ENCODE measurements around the gene FBXL2.

The FBXL2 gene
- 0 to 0.90 (median 0) reads per million in 9 experiments for total RNA-seq

- H3K27ac Mint-ChIP-seq, result no peak within 1 kb of the TSS
- no peaks in the 10 kb centered on the region for H3K36me3 Mint-ChIP-seq (ENCODE audit: insufficient read depth)
- H3K4me1 Mint-ChIP-seq (ENCODE audit: low read depth in 2 of 2), result peaks cover 3 to 10% of the 10 kb centered on the region in 2 donors
- peaks cover 44% of the 10 kb centered on the region in 2 donors for H3K27me3 Mint-ChIP-seq
- DNase-seq (no peak), ATAC-seq (replicated peaks) (no peak)
- H3K4me3 Mint-ChIP-seq, result peak within 1 kb of the TSS; percentile 64 to 72
- H3K9me3 Mint-ChIP-seq, result no peaks in the 10 kb centered on the region
These were observed at the start of gene FBXL2 for GRCh38 chr3:33277193-33277882. Gene FBXL2 (plus strand): TSS chr3:33277442. CDS start chr3:33277513, 71 bp downstream.

- Mint-ChIP-seq H3K9me3 (no peaks in the 10 kb centered on the region), H3K4me1 (ENCODE audit: low read depth in 2 of 2) (no peaks in the 10 kb centered on the region), H3K36me3 (ENCODE audit: insufficient read depth) (no peaks in the 10 kb centered on the region), H3K27me3 (peaks cover 43 to 44% of the 10 kb centered on the region in 2 donors), H3K4me3 (no peak overlapping the region), H3K27ac (no peak overlapping the region)
- ATAC-seq (replicated peaks) (no peak), DNase-seq (no peak)
These were observed 48.2 kb upstream of the FBXL2 start for GRCh38 chr3:33229066-33229465.

- ATAC-seq (replicated peaks) (no peak), DNase-seq (no peak)
- H3K9me3 Mint-ChIP-seq, result no peaks in the 10 kb centered on the region
- no peak overlapping the region for H3K27ac Mint-ChIP-seq
- no peaks in the 10 kb centered on the region for H3K36me3 Mint-ChIP-seq (ENCODE audit: insufficient read depth)
- H3K27me3 Mint-ChIP-seq, result peaks cover 39 to 40% of the 10 kb centered on the region in 2 donors
- no peak overlapping the region for H3K4me3 Mint-ChIP-seq
- no peaks in the 10 kb centered on the region for H3K4me1 Mint-ChIP-seq (ENCODE audit: low read depth in 2 of 2)
These were observed 47.3 kb upstream of the FBXL2 start for GRCh38 chr3:33229947-33230346.

GRCh38 chr3:33231756-33232465, 45.3 kb upstream of the FBXL2 start:
- Mint-ChIP-seq H3K27ac (no peak overlapping the region), H3K4me3 (no peak overlapping the region), H3K9me3 (no peaks in the 10 kb centered on the region), H3K36me3 (ENCODE audit: insufficient read depth) (no peaks in the 10 kb centered on the region), H3K27me3 (peaks cover 54 to 56% of the 10 kb centered on the region in 2 donors), H3K4me1 (ENCODE audit: low read depth in 2 of 2) (no peaks in the 10 kb centered on the region)
- no peak for DNase-seq
- ATAC-seq (replicated peaks), result no peak

- Mint-ChIP-seq H3K27me3 (peaks cover 54 to 71% of the 10 kb centered on the region in 2 donors), H3K27ac (no peak overlapping the region), H3K36me3 (ENCODE audit: insufficient read depth) (no peaks in the 10 kb centered on the region), H3K4me3 (no peak overlapping the region), H3K9me3 (no peaks in the 10 kb centered on the region), H3K4me1 (ENCODE audit: low read depth in 2 of 2) (no peaks in the 10 kb centered on the region)
- DNase-seq (no peak), ATAC-seq (replicated peaks) (no peak)
These were observed 43.4 kb upstream of the FBXL2 start for GRCh38 chr3:33233884-33234283.

- Mint-ChIP-seq H3K4me3 (no peak overlapping the region), H3K27ac (no peak overlapping the region), H3K27me3 (peaks cover 60 to 64% of the 10 kb centered on the region in 2 donors), H3K4me1 (ENCODE audit: low read depth in 2 of 2) (no peaks in the 10 kb centered on the region), H3K9me3 (no peaks in the 10 kb centered on the region), H3K36me3 (ENCODE audit: insufficient read depth) (no peaks in the 10 kb centered on the region)
- ATAC-seq (replicated peaks) (no peak), DNase-seq (no peak)
These were observed 41.2 kb upstream of the FBXL2 start for GRCh38 chr3:33236005-33236404.

- peaks cover 58 to 61% of the 10 kb centered on the region in 2 donors for H3K27me3 Mint-ChIP-seq
- no peaks in the 10 kb centered on the region for H3K9me3 Mint-ChIP-seq
- DNase-seq (no peak), ATAC-seq (replicated peaks) (no peak)
- peak overlapping the region in 1 of 2 donors; percentile 21 for H3K27ac Mint-ChIP-seq
- H3K4me1 Mint-ChIP-seq (ENCODE audit: low read depth in 2 of 2), result no peaks in the 10 kb centered on the region
- no peaks in the 10 kb centered on the region for H3K36me3 Mint-ChIP-seq (ENCODE audit: insufficient read depth)
- no peak overlapping the region for H3K4me3 Mint-ChIP-seq
These were observed 39.8 kb upstream of the FBXL2 start for GRCh38 chr3:33237439-33237838.

- Mint-ChIP-seq H3K27me3 (peaks cover 47 to 49% of the 10 kb centered on the region in 2 donors), H3K27ac (no peak overlapping the region), H3K4me1 (ENCODE audit: low read depth in 2 of 2) (no peaks in the 10 kb centered on the region), H3K36me3 (ENCODE audit: insufficient read depth) (no peaks in the 10 kb centered on the region), H3K4me3 (no peak overlapping the region), H3K9me3 (no peaks in the 10 kb centered on the region)
- DNase-seq, result no peak
- ATAC-seq (replicated peaks), result no peak
These were observed 38.3 kb upstream of the FBXL2 start for GRCh38 chr3:33238923-33239322.

GRCh38 chr3:33240261-33240660, 37.0 kb upstream of the FBXL2 start:
- Mint-ChIP-seq H3K36me3 (ENCODE audit: insufficient read depth) (no peaks in the 10 kb centered on the region), H3K9me3 (no peaks in the 10 kb centered on the region)

GRCh38 chr3:33246786-33247185, 30.5 kb upstream of the FBXL2 start:
- DNase-seq, result no peak
- no peak overlapping the region for H3K27ac Mint-ChIP-seq
- no peaks in the 10 kb centered on the region for H3K36me3 Mint-ChIP-seq (ENCODE audit: insufficient read depth)
- ATAC-seq (replicated peaks), result no peak
- H3K4me1 Mint-ChIP-seq (ENCODE audit: low read depth in 2 of 2), result no peaks in the 10 kb centered on the region
- no peak overlapping the region for H3K4me3 Mint-ChIP-seq
- H3K27me3 Mint-ChIP-seq, result peaks cover 6 to 10% of the 10 kb centered on the region in 2 donors
- H3K9me3 Mint-ChIP-seq, result no peaks in the 10 kb centered on the region

More at GRCh38 chr3:33240261-33240660, 37.0 kb upstream of the FBXL2 start:
- H3K27me3 Mint-ChIP-seq, result peaks cover 40 to 44% of the 10 kb centered on the region in 2 donors
- H3K4me1 Mint-ChIP-seq (ENCODE audit: low read depth in 2 of 2), result no peaks in the 10 kb centered on the region
- ATAC-seq (replicated peaks) (no peak), DNase-seq (no peak)
- H3K27ac Mint-ChIP-seq, result no peak overlapping the region
- no peak overlapping the region for H3K4me3 Mint-ChIP-seq

- H3K27me3 Mint-ChIP-seq, result peaks cover 6 to 25% of the 10 kb centered on the region in 2 donors
- no peak overlapping the region for H3K27ac Mint-ChIP-seq
- H3K36me3 Mint-ChIP-seq (ENCODE audit: insufficient read depth), result no peaks in the 10 kb centered on the region
- no peak overlapping the region for H3K4me3 Mint-ChIP-seq
- ATAC-seq (replicated peaks), result no peak
- DNase-seq, result no peak
- H3K4me1 Mint-ChIP-seq (ENCODE audit: low read depth in 2 of 2), result no peaks in the 10 kb centered on the region
- no peaks in the 10 kb centered on the region for H3K9me3 Mint-ChIP-seq
These were observed 26.5 kb upstream of the FBXL2 start for GRCh38 chr3:33250712-33251111.

- Mint-ChIP-seq H3K4me3 (no peak overlapping the region), H3K4me1 (ENCODE audit: low read depth in 2 of 2) (no peaks in the 10 kb centered on the region), H3K36me3 (ENCODE audit: insufficient read depth) (no peaks in the 10 kb centered on the region), H3K27me3 (peaks cover 0 to 15% of the 10 kb centered on the region in 2 donors), H3K27ac (no peak overlapping the region), H3K9me3 (no peaks in the 10 kb centered on the region)
- ATAC-seq (replicated peaks) (no peak), DNase-seq (no peak)
These were observed 21.0 kb upstream of the FBXL2 start for GRCh38 chr3:33256249-33256648.

- peaks cover under 1 to 13% of the 10 kb centered on the region in 2 donors for H3K27me3 Mint-ChIP-seq
- no peak overlapping the region for H3K27ac Mint-ChIP-seq
- H3K9me3 Mint-ChIP-seq, result no peaks in the 10 kb centered on the region
- ATAC-seq (replicated peaks) (no peak), DNase-seq (no peak)
- no peaks in the 10 kb centered on the region for H3K4me1 Mint-ChIP-seq (ENCODE audit: low read depth in 2 of 2)
- no peaks in the 10 kb centered on the region for H3K36me3 Mint-ChIP-seq (ENCODE audit: insufficient read depth)
- no peak overlapping the region for H3K4me3 Mint-ChIP-seq
These were observed 17.1 kb upstream of the FBXL2 start for GRCh38 chr3:33260104-33260503.

GRCh38 chr3:33269385-33269784, 7.9 kb upstream of the FBXL2 start:
- Mint-ChIP-seq H3K36me3 (ENCODE audit: insufficient read depth) (no peaks in the 10 kb centered on the region), H3K9me3 (peaks cover 0 to 2% of the 10 kb centered on the region in 2 donors), H3K4me1 (ENCODE audit: low read depth in 2 of 2) (no peaks in the 10 kb centered on the region), H3K27ac (no peak overlapping the region), H3K4me3 (no peak overlapping the region), H3K27me3 (peaks cover 63% of the 10 kb centered on the region in 2 donors)
- DNase-seq, result no peak
- no peak for ATAC-seq (replicated peaks)
